ENCODE data around the gene SLC37A2. TPM values are rescaled to one million over a fixed set of nuclear protein-coding genes. Genes with fewer than 3 reads are reported as not detected.

The SLC37A2 gene
- total and polyA plus RNA-seq, 8 donors: 0.87 to 5.3 (median 3.2) TPM; not detected in 2

GRCh38 chr11:125071435-125071834 is 8.3 kb downstream of the SLC37A2 start:
- no peak for DNase-seq

GRCh38 chr11:125071846-125072217 is 8.7 kb downstream of the SLC37A2 start:
- Histone ChIP-seq H3K9me3 (no peaks in the 10 kb centered on the region), H3K36me3 (no peaks in the 10 kb centered on the region), H3K27ac (peak overlapping the region in 3 of 5 donors; percentile 52 to 67 (median 52)), H3K27me3 (peaks cover 0 to 11% (median 3%) of the 10 kb centered on the region in 3 donors), H3K4me1 (peaks cover 8 to 37% (median 17%) of the 10 kb centered on the region in 4 donors), H3K4me3 (no peak overlapping the region)
- no peak for TF ChIP-seq CTCF (IDR thresholded peaks at IDR 0.05)
- TF ChIP-seq POLR2AphosphoS5 (IDR thresholded peaks at IDR 0.05): no peak
- no peak for TF ChIP-seq POLR2A (IDR thresholded peaks at IDR 0.05)
- TF ChIP-seq EP300 (IDR thresholded peaks at IDR 0.05): no peak
- WGBS, 5 donors: 47 to 71% (median 59%) methylated on average over 6 of the region's 6 CpGs
- DNase-seq: peak in 1 of 2 donors; percentile 56
- intact Hi-C loops (cut with DNase I; ENCODE audit: low total_unique reads): no loop called here

More at GRCh38 chr11:125071435-125071834, 8.3 kb downstream of the SLC37A2 start:
- no peaks in the 10 kb centered on the region for H3K9me3 ChIP-seq
- H3K4me1 ChIP-seq: peaks cover 8 to 37% (median 17%) of the 10 kb centered on the region in 4 donors
- no peaks in the 10 kb centered on the region for H3K36me3 ChIP-seq
- H3K4me3 ChIP-seq: no peak overlapping the region
- H3K27me3 ChIP-seq: peaks cover 0 to 11% (median 3%) of the 10 kb centered on the region in 3 donors
- TF ChIP-seq POLR2A (IDR thresholded peaks at IDR 0.05) (no peak), CTCF (IDR thresholded peaks at IDR 0.05) (no peak), EP300 (IDR thresholded peaks at IDR 0.05) (no peak), POLR2AphosphoS5 (IDR thresholded peaks at IDR 0.05) (no peak)
- intact Hi-C loops (cut with DNase I; ENCODE audit: low total_unique reads): no loop called here
- WGBS, 5 donors: 48 to 69% (median 61%) methylated on average over 5 of the region's 5 CpGs
- H3K27ac ChIP-seq: peak overlapping the region in 4 of 5 donors; percentile 47 to 67 (median 52)

GRCh38 chr11:125072218-125072960 is 9.3 kb downstream of the SLC37A2 start:
- peak in 1 of 2 donors; percentile 38 for DNase-seq
- WGBS, 5 donors: 76 to 85% (median 77%) methylated on average over 11 to 12 of the region's 12 CpGs
- Histone ChIP-seq H3K4me3 (no peak overlapping the region), H3K27me3 (peaks cover 0 to 11% (median 0%) of the 10 kb centered on the region in 3 donors), H3K4me1 (peaks cover 8 to 37% (median 17%) of the 10 kb centered on the region in 4 donors), H3K36me3 (no peaks in the 10 kb centered on the region), H3K27ac (peak overlapping the region in 2 of 5 donors; percentile 52 to 67), H3K9me3 (no peaks in the 10 kb centered on the region)
- TF ChIP-seq POLR2A (IDR thresholded peaks at IDR 0.05): no peak
- TF ChIP-seq EP300 (IDR thresholded peaks at IDR 0.05): no peak
- no peak for TF ChIP-seq CTCF (IDR thresholded peaks at IDR 0.05)
- intact Hi-C loops (cut with DNase I; ENCODE audit: low total_unique reads): no loop called here

DNA sequence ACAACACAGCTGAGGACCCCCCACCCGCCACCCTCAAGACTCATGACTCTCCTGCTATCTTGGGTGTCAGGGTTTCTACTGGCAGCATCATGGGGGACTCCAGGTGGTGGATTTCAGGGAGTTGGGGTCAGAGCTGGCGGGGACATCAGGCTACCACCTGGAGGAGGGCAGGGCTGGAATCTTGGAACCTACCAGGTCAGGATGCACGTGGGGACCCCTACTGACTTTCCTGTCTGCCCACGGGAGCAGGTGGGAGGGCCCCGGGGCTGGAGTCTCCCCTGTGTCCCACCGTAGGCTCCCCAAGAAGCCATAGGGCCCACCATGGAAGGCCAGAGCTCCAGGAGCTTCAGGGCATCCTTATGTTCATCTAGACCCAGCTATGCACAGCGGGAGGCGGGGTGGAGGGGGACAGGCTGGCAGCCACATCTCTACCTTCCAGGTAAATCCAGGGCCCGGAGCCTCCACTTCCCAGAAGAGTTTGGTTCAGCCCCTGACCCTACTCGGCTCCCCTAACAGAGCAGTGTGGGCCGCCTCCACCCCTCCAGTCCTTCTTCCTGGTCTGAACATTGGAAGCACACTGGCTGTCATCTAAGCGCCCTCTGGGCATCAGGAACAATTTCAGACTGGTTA is 10.0 kb downstream of the SLC37A2 start:
- peaks cover 8 to 37% (median 17%) of the 10 kb centered on the region in 4 donors for H3K4me1 ChIP-seq
- H3K9me3 ChIP-seq: no peaks in the 10 kb centered on the region
- TF ChIP-seq POLR2A (IDR thresholded peaks at IDR 0.05): no peak
- no peak for TF ChIP-seq CTCF (IDR thresholded peaks at IDR 0.05)
- no peak for TF ChIP-seq EP300 (IDR thresholded peaks at IDR 0.05)
- no peak for TF ChIP-seq POLR2AphosphoS5 (IDR thresholded peaks at IDR 0.05)
- WGBS, 5 donors: 86 to 95% (median 92%) methylated on average over 9 to 12 of the region's 12 CpGs
- DNase-seq: no peak
- H3K36me3 ChIP-seq: no peaks in the 10 kb centered on the region
- intact Hi-C loops (cut with DNase I; ENCODE audit: low total_unique reads): no loop called here
- H3K27me3 ChIP-seq: peaks cover 0 to 11% (median 0%) of the 10 kb centered on the region in 3 donors
- peak overlapping the region in 2 of 5 donors; percentile 52 to 67 for H3K27ac ChIP-seq
- H3K4me3 ChIP-seq: no peak overlapping the region
